ENCODE data around the gene CARD14. TPM values are rescaled to one million over a fixed set of nuclear protein-coding genes. Genes with fewer than 3 reads are reported as not detected.
A peak's percentile ranks its signal among the peaks of the same experiment; 100 is the strongest.

The CARD14 gene
- total and polyA plus RNA-seq, 2 of the 13 experiments (the other 11 are each of a cell fraction or from before 2014, with no cell fraction given): 0.11 TPM; not detected in 1

- peaks cover 20 to 42% of the 10 kb centered on the region in 2 experiments for H3K36me3 ChIP-seq (replicated peaks in 1 of 2; ENCODE audit: control insufficient read depth in 1 of 2, insufficient read depth in 2 of 2, low read length in 2 of 2)
- H3K4me1 ChIP-seq (ENCODE audit: insufficient read depth, low read length): no peaks in the 10 kb centered on the region
- in situ Hi-C loops (cut with HindIII; ENCODE audit: extremely low pct_ligation_motif_present, low pct_unique_long_range_greater_than_20kb) (no loop called here), intact Hi-C loops (cut with micrococcal nuclease; ENCODE audit: unreplicated experiment) (no loop called here)
- ATAC-seq (no peak), DNase-seq (ENCODE audit: low spot score) (no peak), FAIRE-seq (no peak)
- no peaks in the 10 kb centered on the region for H3K27me3 ChIP-seq (ENCODE audit: control insufficient read depth in 1 of 2, insufficient read depth in 2 of 2, low read length in 2 of 2)
- CTCF ChIA-PET (ENCODE audit: low intra/inter-chr PET ratio, low total read pairs): no interaction called here
- H3K79me2 ChIP-seq (ENCODE audit: insufficient read depth, low read length): no peaks in the 10 kb centered on the region
- WGBS (ENCODE audit: low lambda C conversion rate): 96% methylated on average over 45 of the region's 47 CpGs
- no peaks in the 10 kb centered on the region for H3K9me3 ChIP-seq (ENCODE audit: low read length)
- H3K4me2 ChIP-seq (ENCODE audit: low read depth, low read length): no peak overlapping the region
- TF ChIP-seq AGO2 (optimal IDR thresholded peaks at IDR 0.05; ENCODE audit: low read depth, low read length) (peak; percentile 50), ZNF264 (CRISPR knock-in tag; IDR thresholded peaks at IDR 0.05) (no peak)
- H3K4me3 ChIP-seq (replicated peaks in 1 of 3; ENCODE audit: insufficient read depth in 1 of 3, low read depth in 2 of 3, low read length in 3 of 3): no peak overlapping the region
- H3K9ac ChIP-seq (ENCODE audit: insufficient read depth, low read depth, low read length): no peak overlapping the region
- POLR2A ChIA-PET: interaction anchor here (1.7 kb wide), 1 partner anchor 10 kb away, joined by 5 read pairs; the partner anchor contains the start of genes SGSH and SLC26A11
- BruUV-seq (replicated peaks): no TSS peak
- H3K27ac ChIP-seq (ENCODE audit: extremely low read length, insufficient read depth, low read length): no peak overlapping the region
- H2AFZ ChIP-seq (ENCODE audit: low read length): no peak overlapping the region
- no peaks in the 10 kb centered on the region for H4K20me1 ChIP-seq (ENCODE audit: insufficient read depth, low read length)
Observed at GRCh38 chr17:80210348-80211108, 40.7 kb downstream of the CARD14 start.

GRCh38 chr17:80212109-80212508, 42.3 kb downstream of the CARD14 start:
- intact Hi-C loops (cut with micrococcal nuclease; ENCODE audit: unreplicated experiment) (no loop called here), in situ Hi-C loops (cut with HindIII; ENCODE audit: extremely low pct_ligation_motif_present, low pct_unique_long_range_greater_than_20kb) (no loop called here)
- H4K20me1 ChIP-seq (ENCODE audit: insufficient read depth, low read length): no peaks in the 10 kb centered on the region
- BruUV-seq (replicated peaks): no TSS peak
- no peaks in the 10 kb centered on the region for H3K27me3 ChIP-seq (ENCODE audit: control insufficient read depth in 1 of 2, insufficient read depth in 2 of 2, low read length in 2 of 2)
- ChIA-PET POLR2A (interaction anchor here (1.7 kb wide), 1 partner anchor 8 kb away, joined by 5 read pairs; the partner anchor contains the start of genes SGSH and SLC26A11), CTCF (ENCODE audit: low intra/inter-chr PET ratio, low total read pairs) (no interaction called here)
- H3K9ac ChIP-seq (ENCODE audit: insufficient read depth, low read depth, low read length): no peak overlapping the region
- no peaks in the 10 kb centered on the region for H3K79me2 ChIP-seq (ENCODE audit: insufficient read depth, low read length)
- no peak for FAIRE-seq
- H2AFZ ChIP-seq (ENCODE audit: low read length): no peak overlapping the region
- H3K4me2 ChIP-seq (ENCODE audit: low read depth, low read length): no peak overlapping the region
- no peak overlapping the region for H3K4me3 ChIP-seq (replicated peaks in 1 of 3; ENCODE audit: insufficient read depth in 1 of 3, low read depth in 2 of 3, low read length in 3 of 3)
- TF ChIP-seq TARDBP (CRISPR knock-in tag; IDR thresholded peaks at IDR 0.05) (no peak), XRCC5 (optimal IDR thresholded peaks at IDR 0.05; ENCODE audit: low read length) (no peak), ZBTB3 (CRISPR knock-in tag; IDR thresholded peaks at IDR 0.05; ENCODE audit: borderline replicate concordance, low read depth) (no peak), BRCA1 (CRISPR knock-in tag; IDR thresholded peaks at IDR 0.05) (no peak), ZBTB37 (CRISPR knock-in tag; IDR thresholded peaks at IDR 0.05) (no peak), AGO2 (optimal IDR thresholded peaks at IDR 0.05; ENCODE audit: low read depth, low read length) (peak; percentile 46), ZNF777 (CRISPR knock-in tag; IDR thresholded peaks at IDR 0.05) (no peak), ZNF768 (CRISPR knock-in tag; IDR thresholded peaks at IDR 0.05) (0 out of 2 replicates have a peak, but pooled peaks have one; percentile 11), ZNF510 (CRISPR knock-in tag; IDR thresholded peaks at IDR 0.05; ENCODE audit: low read depth) (no peak), ZNF501 (CRISPR knock-in tag; IDR thresholded peaks at IDR 0.05) (no peak), THYN1 (CRISPR knock-in tag; IDR thresholded peaks at IDR 0.05; ENCODE audit: borderline replicate concordance, low read depth) (no peak), PAWR (CRISPR knock-in tag; IDR thresholded peaks at IDR 0.05; ENCODE audit: borderline replicate concordance) (no peak)
- H3K9me3 ChIP-seq (ENCODE audit: low read length): no peaks in the 10 kb centered on the region
- ATAC-seq: no peak
- WGBS (ENCODE audit: low lambda C conversion rate): 97% methylated on average over 20 of the region's 22 CpGs
- no peak overlapping the region for H3K27ac ChIP-seq (ENCODE audit: extremely low read length, insufficient read depth, low read length)
- H3K4me1 ChIP-seq (ENCODE audit: insufficient read depth, low read length): no peaks in the 10 kb centered on the region
- no peak for DNase-seq (ENCODE audit: low spot score)
- peaks cover 22 to 48% of the 10 kb centered on the region in 2 experiments for H3K36me3 ChIP-seq (replicated peaks in 1 of 2; ENCODE audit: control insufficient read depth in 1 of 2, insufficient read depth in 2 of 2, low read length in 2 of 2)
